Endothelial cell of umbilical vein (primary cell): ENCODE results near the gene WDR82. TPM values are rescaled to one million over a fixed set of nuclear protein-coding genes. Genes with fewer than 3 reads are reported as not detected.

Source experiments
- BruUV-seq: library from RNA; stranded (reverse); fragments of 400-500 nt; replicated peaks from 2 replicates; lab custom pipeline; 2021; lab: Mats Ljungman, UMichigan
- CTCF ChIA-PET: fragments of 300-600, 350-600 bp; sonication (Branson Sonifier 250); formaldehyde crosslinking; loops from one replicate; lab custom pipeline; 2021; ENCODE audit warnings: antibody characterized with exemption, inconsistent platforms; lab: Charles Lee
- POLR2A ChIA-PET: fragments of 300-600, 350-600 bp; sonication (Branson Sonifier 250); formaldehyde crosslinking; loops from one replicate; lab custom pipeline; 2021; ENCODE audit warnings: antibody characterized with exemption, inconsistent platforms; lab: Charles Lee
- DNase-seq: peaks from one replicate; pipeline ENCODE4 v3.0.0-alpha.2; 2011; ENCODE audit warnings: low read depth, low spot score
- FAIRE-seq: peaks from 2 replicates; lab custom pipeline; 2011; peaks lifted over from hg19 to GRCh38; lab: Jason Lieb, UNC
- H2AFZ ChIP-seq: 2 replicates; pipeline ENCODE4 v1.6.0; 2012; ENCODE audit warnings: low read depth, low read length, control low read depth, inconsistent platforms
- H3K27ac ChIP-seq: 2 replicates; pipeline ENCODE4 v1.5.1; 2011; ENCODE audit warnings: low read depth, mild to moderate bottlenecking, control low read depth, low read length, moderate library complexity; ENCODE audit not compliant: insufficient read depth
- H3K27me3 ChIP-seq, 2 experiments: 2 replicates each; pipeline versions ENCODE4 v1.6.0 to v1.6.1; 2011; ENCODE audit warnings: low read length in 2 of 2, mixed read lengths in 1 of 2; ENCODE audit not compliant: control insufficient read depth in 2 of 2, insufficient read depth in 2 of 2
- H3K36me3 ChIP-seq, 2 experiments: 2 replicates in 1 of 2; 3 replicates in 1 of 2; pipeline ENCODE4 v1.5.1; 2011; ENCODE audit warnings: low read length in 2 of 2, mild to moderate bottlenecking in 1 of 2, moderate library complexity in 1 of 2; ENCODE audit not compliant: control insufficient read depth in 2 of 2, insufficient read depth in 2 of 2; ENCODE audit errors: extremely low read depth in 1 of 2
- H3K4me1 ChIP-seq: 3 replicates; pipeline ENCODE4 v1.5.1; 2011; ENCODE audit warnings: mild to moderate bottlenecking, low read length; ENCODE audit not compliant: control insufficient read depth, insufficient read depth; ENCODE audit errors: extremely low read depth
- H3K4me2 ChIP-seq: 2 replicates; pipeline ENCODE4 v1.6.1; 2011; ENCODE audit warnings: low read length, control low read depth, mixed read lengths; ENCODE audit not compliant: insufficient read depth
- H3K4me3 ChIP-seq, 3 experiments: fragments of 200-600 bp in 1 of 3; sonication (generic), shearing (Covaris generic) in 1 of 3; replicated peaks in 1 of 3; 2 replicates each; pipeline ENCODE4 v1.5.1; 2011 to 2016; ENCODE audit warnings: control low read depth in 3 of 3, low read length in 3 of 3, mild to moderate bottlenecking in 2 of 3, inconsistent platforms in 1 of 3, low read depth in 1 of 3, moderate library complexity in 1 of 3; ENCODE audit not compliant: insufficient read depth in 1 of 3
- H3K79me2 ChIP-seq: 2 replicates; pipeline ENCODE4 v1.6.0; 2012; ENCODE audit warnings: low read length, inconsistent platforms; ENCODE audit not compliant: control insufficient read depth, insufficient read depth
- H3K9ac ChIP-seq: replicated peaks from 2 replicates; pipeline ENCODE3; 2011; ENCODE audit warnings: low read length, control low read depth; ENCODE audit not compliant: insufficient read depth; ENCODE audit errors: extremely low read depth
- H3K9me1 ChIP-seq: replicated peaks from 3 replicates; pipeline ENCODE4 v1.6.0; 2011; ENCODE audit warnings: mild to moderate bottlenecking, low read length; ENCODE audit not compliant: control insufficient read depth, insufficient read depth; ENCODE audit errors: extremely low read depth
- H3K9me3 ChIP-seq: replicated peaks from 2 replicates; pipeline ENCODE4 v1.5.1; 2012; ENCODE audit warnings: low read length, inconsistent platforms; ENCODE audit not compliant: control insufficient read depth, insufficient read depth
- H4K20me1 ChIP-seq: replicated peaks from 2 replicates; pipeline ENCODE3; 2011; ENCODE audit warnings: mild to moderate bottlenecking, low read length; ENCODE audit not compliant: control insufficient read depth, insufficient read depth; ENCODE audit errors: extremely low read depth
- CTCF ChIP-seq, 2 donors: IDR thresholded peaks; 1 replicate in 1 of 2; 2 replicates in 1 of 2; pipeline ENCODE4 v1.5.1; 2011; ENCODE audit warnings: low read length in 2 of 2, mild to moderate bottlenecking in 2 of 2, moderate library complexity in 2 of 2, control low read depth in 1 of 2, inconsistent platforms in 1 of 2, low read depth in 1 of 2; ENCODE audit not compliant: insufficient read depth in 1 of 2; ENCODE audit errors: extremely low read depth in 1 of 2
- EZH2 ChIP-seq: IDR thresholded peaks from 2 replicates; pipeline ENCODE4 v1.6.1; 2012; ENCODE audit warnings: borderline replicate concordance, low read depth, mild to moderate bottlenecking, moderate library complexity, low read length, inconsistent platforms; ENCODE audit not compliant: severe bottlenecking
- FOS ChIP-seq: IDR thresholded peaks from 2 replicates; pipeline ENCODE4 v1.6.1; 2011; ENCODE audit warnings: mild to moderate bottlenecking, low read length, moderate library complexity, borderline replicate concordance; ENCODE audit not compliant: insufficient read depth
- GATA2 ChIP-seq: IDR thresholded peaks from 2 replicates; pipeline ENCODE4 v1.7.0; 2011; ENCODE audit warnings: low read depth, mild to moderate bottlenecking, moderate library complexity, mixed read lengths, low read length; ENCODE audit not compliant: insufficient read length, insufficient read depth
- JUN ChIP-seq: IDR thresholded peaks from 2 replicates; pipeline ENCODE4 v1.6.1; 2011; ENCODE audit warnings: borderline replicate concordance, low read depth; ENCODE audit not compliant: insufficient read length, insufficient read depth
- MAX ChIP-seq: IDR thresholded peaks from 2 replicates; pipeline ENCODE4 v1.6.1; 2011; ENCODE audit not compliant: insufficient read depth, insufficient read length
- MYC ChIP-seq: IDR thresholded peaks from one replicate; pipeline ENCODE4 v1.6.1; 2011; ENCODE audit warnings: mild to moderate bottlenecking, low read depth, low read length
- POLR2A ChIP-seq: IDR thresholded peaks from 2 replicates; pipeline ENCODE4 v1.6.1; 2012; ENCODE audit warnings: low read depth, mild to moderate bottlenecking, control low read depth, low read length
- POLR2AphosphoS5 ChIP-seq: IDR thresholded peaks from 2 replicates; pipeline ENCODE4 v1.6.1; 2012; ENCODE audit warnings: low read depth, mild to moderate bottlenecking, control low read depth, low read length, moderate library complexity; ENCODE audit not compliant: insufficient read depth
- dilution Hi-C: fragments of 300-500 bp; cut with MboI; formaldehyde crosslinking; loops from one replicate; pipeline ENCODE4 v1.15.0; 2019; ENCODE audit warnings: low sequenced_read_pairs; ENCODE audit not compliant: extremely low pct_ligation_motif_present
- intact Hi-C: fragments of 100-400 bp; cut with micrococcal nuclease; formaldehyde crosslinking; loops from one replicate; pipeline ENCODE4 v1.10.0; 2022
- polyA plus RNA-seq, 4 experiments: library from polyadenylated mRNA; depleted of rRNA in 3 of 4; stranded (reverse) in 3 of 4; unstranded in 1 of 4; fragments of >200 nt; gene quantifications; 2 replicates each; pipeline versions ENCODE4 v1.2.1 to v1.2.3, GENCODE V29; 2011 to 2012; ENCODE audit warnings: missing spikeins in 1 of 4
- total RNA-seq: library from RNA; stranded (reverse); gene quantifications from 2 replicates; pipeline ENCODE4 v1.2.3, GENCODE V29; 2021

Gene WDR82
- total and polyA plus RNA-seq, 2 donors (not counting 3 experiments of a cell fraction or from before 2014, with no cell fraction given), result 39.9 to 71.3 TPM

GRCh38 chr3:52297242-52298148, 19.0 kb upstream of the WDR82 start:
- CTCF ChIA-PET, result interaction anchor here (1.2 to 7.1 kb wide), 4 partner anchors 21 to 65 kb away, joined by 3 to 74 read pairs (median 6); partner anchors contain the start of gene TWF2
- peaks cover 15% of the 10 kb centered on the region for H3K4me1 ChIP-seq
- no peak overlapping the region for H3K9ac ChIP-seq
- no peak overlapping the region for H2AFZ ChIP-seq
- DNase-seq, result no peak
- H3K4me2 ChIP-seq, result no peak overlapping the region
- POLR2A ChIA-PET, result interaction anchor here (1.3 kb wide), 1 partner anchor 19 kb away, joined by 3 read pairs; the partner anchor contains the start of gene WDR82
- H3K79me2 ChIP-seq, result no peaks in the 10 kb centered on the region
- dilution Hi-C loops (no loop called here), intact Hi-C loops (no loop called here)
- peaks cover 0 to 13% of the 10 kb centered on the region in 2 experiments for H3K36me3 ChIP-seq
- H3K27me3 ChIP-seq, result no peaks in the 10 kb centered on the region
- H3K9me3 ChIP-seq, result no peaks in the 10 kb centered on the region
- H3K9me1 ChIP-seq, result no peaks in the 10 kb centered on the region
- FAIRE-seq, result no peak
- no TSS peak for BruUV-seq
- no peak overlapping the region for H3K4me3 ChIP-seq
- H3K27ac ChIP-seq, result no peak overlapping the region
- TF ChIP-seq EZH2 (no peak), MYC (no peak), POLR2AphosphoS5 (no peak), MAX (no peak), FOS (no peak), CTCF (IDR thresholded peaks at IDR 0.05; ENCODE audit: extremely low read depth in 1 of 2, insufficient read depth in 1 of 2, low read depth in 1 of 2, low read length in 2 of 2) (no peak), JUN (no peak), POLR2A (no peak), GATA2 (no peak)
- H4K20me1 ChIP-seq, result no peaks in the 10 kb centered on the region
